Measurements from ENCODE around the gene PRDM13.
"Not testable (repeated sequence)": the region's sequence is repeated elsewhere in the genome, so short reads cannot be mapped to it uniquely, and the experiment has no call there.

PRDM13 gene

GRCh38 chr6:99604166-99605073 lies 2.2 kb upstream of the PRDM13 start:
- no peak for DNase-seq

GRCh38 chr6:99605074-99605734 lies 1.4 kb upstream of the PRDM13 start:
- DNase-seq = no peak

GRCh38 chr6:99605911-99606655 lies 550 bp upstream of the PRDM13 start:
- no peak for DNase-seq

GRCh38 chr6:99607416-99608036 lies 893 bp downstream of the PRDM13 start:
- DNase-seq = no peak

- DNase-seq = no peak
Measured at GRCh38 chr6:99608059-99608885, 1.6 kb downstream of the PRDM13 start.

GRCh38 chr6:99608886-99609482 lies 2.4 kb downstream of the PRDM13 start:
- no peak for DNase-seq

GRCh38 chr6:99609905-99610489 lies 3.4 kb downstream of the PRDM13 start:
- no peak for DNase-seq

GRCh38 chr6:99611148-99611547 lies 4.5 kb downstream of the PRDM13 start:
- DNase-seq = no peak

GRCh38 chr6:99612551-99613408 lies 6.1 kb downstream of the PRDM13 start:
- DNase-seq = peak; percentile 41

- peak; percentile 44 for DNase-seq
Measured at GRCh38 chr6:99613409-99613704, 6.7 kb downstream of the PRDM13 start.

- DNase-seq = peak; percentile 44
Measured at GRCh38 chr6:99613705-99614429, 7.2 kb downstream of the PRDM13 start.

- DNase-seq = peak; percentile 49
Measured at GRCh38 chr6:99614430-99615186, 8.0 kb downstream of the PRDM13 start.

GRCh38 chr6:99617131-99617530 lies 10.5 kb downstream of the PRDM13 start:
- no peak for DNase-seq

- no peak for DNase-seq
Measured at GRCh38 chr6:99618649-99619408, 12.2 kb downstream of the PRDM13 start.

GRCh38 chr6:99619409-99619762 lies 12.8 kb downstream of the PRDM13 start:
- DNase-seq = no peak

GRCh38 chr6:99622044-99622443 lies 15.4 kb downstream of the PRDM13 start:
- not testable (repeated sequence) for DNase-seq

- no peak for DNase-seq
Measured at GRCh38 chr6:99629293-99629692, 22.7 kb downstream of the PRDM13 start.

- no peak for DNase-seq
Measured at GRCh38 chr6:99637629-99638028, 31.0 kb downstream of the PRDM13 start.

Data from NCI-H1694 (cell line).